Chondrocyte (in vitro differentiated cells): ENCODE data around the gene ECSCR. TPM values are rescaled to one million over a fixed set of nuclear protein-coding genes. Genes with fewer than 3 reads are reported as not detected.
A peak's percentile ranks its signal among the peaks of the same experiment; 100 is the strongest.

Source experiments
- DNase-seq: peaks from one replicate; pipeline ENCODE4 v3.0.0; 2021; ENCODE audit warnings: mixed read lengths, low spot score
- H3K27ac Mint-ChIP-seq: one replicate; pipeline ENCODE4 v1.8.0; 2021; ENCODE audit warnings: mild to moderate bottlenecking, moderate library complexity, mixed read lengths; ENCODE audit not compliant: unreplicated experiment
- H3K27me3 Mint-ChIP-seq: 2 replicates; pipeline ENCODE4 v1.8.0; 2021; ENCODE audit warnings: low read depth, mixed read lengths
- H3K36me3 Mint-ChIP-seq: 2 replicates; pipeline ENCODE4 v1.8.0; 2021; ENCODE audit warnings: low read depth, mixed read lengths
- H3K4me1 Mint-ChIP-seq: 2 replicates; pipeline ENCODE4 v1.8.0; 2021; ENCODE audit warnings: low read depth, mild to moderate bottlenecking, mixed read lengths
- H3K4me3 Mint-ChIP-seq: one replicate; pipeline ENCODE4 v1.8.0; 2021; ENCODE audit warnings: mild to moderate bottlenecking, moderate library complexity, mixed read lengths; ENCODE audit not compliant: unreplicated experiment
- H3K9me3 Mint-ChIP-seq: 2 replicates; pipeline ENCODE4 v1.8.0; 2021; ENCODE audit warnings: low read depth, mixed read lengths
- total RNA-seq: library from RNA; stranded (reverse); gene quantifications from 3 replicates; pipeline ENCODE4 v1.2.1, GENCODE V29; 2021
- TF ChIP-seq, protein P1 (sequence below): fragments of 200-600 bp; sonication (generic); IDR thresholded peaks from 2 replicates; pipeline ENCODE4 v1.5.0; 2021; ENCODE audit warnings: antibody characterized with exemption, mild to moderate bottlenecking, moderate library complexity

ECSCR gene
- total RNA-seq, 1 donor from 2014 or later = 0.62 TPM

- Mint-ChIP-seq H3K27me3 (no peaks in the 10 kb centered on the region), H3K27ac (no peak overlapping the region), H3K4me1 (peaks cover 11% of the 10 kb centered on the region), H3K36me3 (no peaks in the 10 kb centered on the region), H3K4me3 (no peak overlapping the region), H3K9me3 (no peaks in the 10 kb centered on the region)
- DNase-seq = peak; percentile 58
- TF ChIP-seq, protein P1, sequence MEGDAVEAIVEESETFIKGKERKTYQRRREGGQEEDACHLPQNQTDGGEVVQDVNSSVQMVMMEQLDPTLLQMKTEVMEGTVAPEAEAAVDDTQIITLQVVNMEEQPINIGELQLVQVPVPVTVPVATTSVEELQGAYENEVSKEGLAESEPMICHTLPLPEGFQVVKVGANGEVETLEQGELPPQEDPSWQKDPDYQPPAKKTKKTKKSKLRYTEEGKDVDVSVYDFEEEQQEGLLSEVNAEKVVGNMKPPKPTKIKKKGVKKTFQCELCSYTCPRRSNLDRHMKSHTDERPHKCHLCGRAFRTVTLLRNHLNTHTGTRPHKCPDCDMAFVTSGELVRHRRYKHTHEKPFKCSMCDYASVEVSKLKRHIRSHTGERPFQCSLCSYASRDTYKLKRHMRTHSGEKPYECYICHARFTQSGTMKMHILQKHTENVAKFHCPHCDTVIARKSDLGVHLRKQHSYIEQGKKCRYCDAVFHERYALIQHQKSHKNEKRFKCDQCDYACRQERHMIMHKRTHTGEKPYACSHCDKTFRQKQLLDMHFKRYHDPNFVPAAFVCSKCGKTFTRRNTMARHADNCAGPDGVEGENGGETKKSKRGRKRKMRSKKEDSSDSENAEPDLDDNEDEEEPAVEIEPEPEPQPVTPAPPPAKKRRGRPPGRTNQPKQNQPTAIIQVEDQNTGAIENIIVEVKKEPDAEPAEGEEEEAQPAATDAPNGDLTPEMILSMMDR = no peak
These were observed 7.8 kb downstream of the ECSCR start for GRCh38 chr5:139454568-139455290.

DNA sequence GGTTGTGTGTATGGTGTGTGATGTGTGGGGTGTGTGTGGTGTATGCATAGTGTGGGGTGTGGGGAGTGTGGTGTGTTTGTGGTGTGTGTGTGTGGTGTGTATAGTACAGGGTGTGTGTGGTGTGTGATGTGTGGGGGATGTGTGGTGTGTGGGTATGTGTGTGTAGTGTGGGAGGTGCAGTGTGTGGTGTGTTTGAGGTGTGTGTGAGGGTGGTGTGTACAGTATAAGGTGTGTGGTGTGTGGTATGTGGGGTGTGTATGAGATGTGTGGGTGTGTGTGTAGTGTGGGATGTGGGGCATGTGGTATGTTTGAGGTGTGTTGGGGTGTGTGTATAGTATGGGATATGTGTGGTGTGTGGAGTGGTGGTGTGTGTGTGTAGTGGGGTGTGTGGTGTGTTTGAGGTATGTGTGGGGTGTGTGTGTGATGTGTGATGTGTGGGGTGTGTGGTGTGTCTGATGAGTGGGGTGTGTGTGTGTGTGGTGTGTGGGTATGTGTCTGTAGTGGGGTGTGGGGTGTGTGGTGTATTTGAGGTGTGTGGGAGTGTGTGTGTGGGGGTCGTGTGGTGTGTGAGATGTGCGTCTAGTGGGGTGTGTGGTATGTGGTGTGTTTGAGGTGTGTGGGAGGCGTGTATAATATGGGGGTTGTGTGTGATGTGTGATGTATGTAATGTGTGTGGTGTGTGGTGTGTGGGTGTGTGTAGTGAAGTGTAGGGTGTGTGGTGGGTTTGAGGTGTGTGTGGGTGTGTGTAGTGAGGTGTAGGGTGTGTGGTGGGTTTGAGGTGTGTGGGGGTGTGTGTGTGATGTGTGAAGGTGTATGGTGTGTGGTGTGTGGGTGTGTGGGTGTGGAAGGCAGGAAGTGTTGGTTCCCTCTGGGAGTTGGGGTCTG, 8.6 kb downstream of the ECSCR start:
- no peaks in the 10 kb centered on the region for H3K9me3 Mint-ChIP-seq
- peak; percentile 32 for DNase-seq
- H3K27ac Mint-ChIP-seq = no peak overlapping the region
- H3K27me3 Mint-ChIP-seq = no peaks in the 10 kb centered on the region
- H3K4me1 Mint-ChIP-seq = peaks cover 3% of the 10 kb centered on the region
- TF ChIP-seq, protein P1 = no peak
- H3K4me3 Mint-ChIP-seq = no peak overlapping the region
- H3K36me3 Mint-ChIP-seq = no peaks in the 10 kb centered on the region

DNA sequence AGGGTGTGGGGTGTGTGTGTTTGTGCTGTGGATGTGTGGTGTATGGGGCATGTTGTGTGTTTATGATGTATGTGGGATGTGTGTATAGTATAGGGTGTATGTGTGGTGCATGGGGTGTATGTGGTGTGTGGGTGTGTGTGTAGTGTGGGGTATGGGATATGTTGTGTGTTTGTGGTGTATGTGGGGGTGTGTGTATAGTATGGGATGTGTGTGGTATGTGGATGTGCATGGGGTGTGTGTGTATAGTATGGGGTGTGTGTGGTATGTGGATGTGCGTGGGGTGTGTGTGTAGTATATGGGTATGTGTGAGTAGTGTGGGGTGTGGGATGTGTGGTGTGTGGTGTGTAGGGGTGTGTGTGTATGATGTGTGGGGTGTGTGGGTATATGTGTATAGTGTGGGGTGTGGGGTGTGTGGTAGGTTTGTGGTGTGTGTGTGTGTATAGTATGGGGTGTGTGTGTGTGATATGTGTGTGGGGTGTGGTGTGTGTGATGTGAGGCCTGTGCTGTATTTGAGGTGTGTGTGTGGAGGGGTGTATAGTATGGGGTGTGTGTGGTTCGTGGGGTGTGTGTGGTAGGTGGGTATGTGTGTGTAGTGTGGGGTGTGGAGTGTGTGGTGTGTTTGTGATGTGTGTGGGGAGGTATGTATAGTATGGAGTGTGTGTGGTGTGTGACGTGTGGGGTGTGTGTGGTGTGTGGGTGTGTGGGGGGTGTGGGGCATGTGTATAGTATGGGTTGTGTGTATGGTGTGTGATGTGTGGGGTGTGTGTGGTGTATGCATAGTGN, 10.5 kb downstream of the ECSCR start:
- Mint-ChIP-seq H3K4me1 (peaks cover 6% of the 10 kb centered on the region), H3K27me3 (no peaks in the 10 kb centered on the region), H3K36me3 (no peaks in the 10 kb centered on the region), H3K4me3 (no peak overlapping the region), H3K27ac (no peak overlapping the region), H3K9me3 (no peaks in the 10 kb centered on the region)
- peak; percentile 35 for DNase-seq
- TF ChIP-seq, protein P1 = no peak

DNA sequence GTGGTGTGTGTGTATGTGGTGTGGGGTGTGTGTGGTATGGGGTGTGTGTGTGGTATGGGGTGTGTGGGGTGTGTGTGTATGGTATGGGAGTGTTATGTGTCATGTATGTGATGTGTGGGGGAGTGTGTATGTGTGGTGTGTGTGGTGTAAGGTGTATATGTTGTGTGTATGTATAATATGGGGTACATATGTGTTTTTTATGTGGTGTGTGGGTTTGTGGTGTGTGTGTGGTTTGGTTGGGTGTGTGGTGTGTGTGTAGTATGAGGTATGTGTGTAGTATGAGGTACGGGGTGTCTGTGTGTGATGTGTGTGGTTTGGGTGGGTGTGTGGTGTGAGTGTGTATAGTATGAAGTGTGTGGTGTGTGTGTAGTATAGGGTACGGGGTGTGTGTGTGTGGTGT, 11.4 kb downstream of the ECSCR start:
- Mint-ChIP-seq H3K36me3 (no peaks in the 10 kb centered on the region), H3K4me1 (peaks cover 15% of the 10 kb centered on the region), H3K27ac (no peak overlapping the region), H3K27me3 (no peaks in the 10 kb centered on the region), H3K9me3 (no peaks in the 10 kb centered on the region), H3K4me3 (no peak overlapping the region)
- TF ChIP-seq, protein P1 = no peak
- peak; percentile 14 for DNase-seq
